ENCODE measurements around the gene PTPRD.

- TF ChIP-seq CTCF (IDR thresholded peaks at IDR 0.05 in 4 of 5, conservative IDR thresholded peaks at IDR 0.05 in 1 of 5) (no peak), POLR2A (IDR thresholded peaks at IDR 0.05) (no peak)
Observed at GRCh38 chr9:8492679-8493078, 2120.1 kb downstream of the PTPRD start.
